GM19372 (cell line): Measurements from ENCODE around the gene USP31.
A peak's percentile ranks its signal among the peaks of the same experiment; 100 is the strongest.

Source experiments
- ATAC-seq: cut with Tn5 transposase; IDR thresholded peaks from one replicate; pipeline ENCODE4 v1.9.1; 2021; ENCODE audit warnings: mild to moderate bottlenecking, low read depth, moderate library complexity; ENCODE audit not compliant: unreplicated experiment

USP31 gene

DNA sequence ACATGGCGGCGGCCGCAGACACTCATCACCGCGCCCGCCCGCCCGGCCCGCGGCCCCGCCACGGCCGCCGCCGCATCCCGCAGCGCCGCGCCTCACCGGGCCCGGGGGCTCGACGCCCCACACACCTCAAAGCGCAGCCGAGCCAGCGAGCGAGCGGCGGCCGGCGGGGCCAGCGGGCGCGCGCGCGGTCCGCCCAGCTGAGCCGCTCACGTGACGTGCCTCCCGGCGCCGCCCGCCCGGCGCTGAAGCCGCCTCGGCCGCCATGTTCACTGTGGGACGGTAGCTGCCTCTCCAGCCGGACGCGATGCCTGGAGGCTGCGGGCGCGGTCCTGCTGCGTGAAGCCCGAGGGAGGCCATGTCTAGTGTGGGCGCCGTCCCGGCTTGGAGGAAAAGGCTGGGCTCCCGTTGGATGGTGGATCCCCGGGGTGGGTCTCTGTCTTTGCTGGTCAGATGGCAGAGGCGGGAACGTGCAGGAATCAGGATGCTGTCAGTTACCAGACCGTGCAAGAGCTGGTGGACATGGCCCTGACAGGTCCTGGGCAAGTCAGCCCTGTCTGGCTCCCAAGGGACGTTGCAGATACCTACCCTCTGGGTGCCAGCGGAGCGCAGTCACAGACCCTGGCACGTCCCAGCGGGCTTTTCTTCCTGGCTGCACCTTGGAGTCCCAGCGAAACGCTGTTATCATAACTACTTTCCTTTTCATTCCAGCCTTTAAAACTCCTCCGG, at the start of gene USP31:
Gene USP31, minus strand, starts transcription at position 186 of the 726 bp plus-strand sequence. Its CDS starts 182 bp downstream, at position 4.
- ATAC-seq: peak; percentile 92

DNA sequence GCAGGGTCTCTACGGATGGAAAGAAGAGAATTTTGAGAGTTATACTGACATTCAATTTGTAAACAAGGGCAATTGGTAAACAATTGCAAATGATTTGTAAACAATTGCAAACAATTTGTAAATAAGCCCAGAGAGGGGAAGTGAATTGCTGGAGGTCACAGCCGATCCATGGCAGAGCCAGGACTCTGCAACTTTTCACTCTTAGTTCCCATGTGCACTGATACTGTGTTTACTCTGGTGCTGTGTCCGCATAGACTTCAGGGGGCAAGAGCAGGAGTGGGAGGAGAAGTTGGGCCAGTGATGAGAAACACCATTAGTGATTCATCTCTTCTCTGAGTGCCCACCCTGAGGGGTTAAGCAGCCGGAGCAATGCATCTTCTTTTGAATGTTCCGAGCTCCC, 47.3 kb upstream of the USP31 start:
- no peak for ATAC-seq

DNA sequence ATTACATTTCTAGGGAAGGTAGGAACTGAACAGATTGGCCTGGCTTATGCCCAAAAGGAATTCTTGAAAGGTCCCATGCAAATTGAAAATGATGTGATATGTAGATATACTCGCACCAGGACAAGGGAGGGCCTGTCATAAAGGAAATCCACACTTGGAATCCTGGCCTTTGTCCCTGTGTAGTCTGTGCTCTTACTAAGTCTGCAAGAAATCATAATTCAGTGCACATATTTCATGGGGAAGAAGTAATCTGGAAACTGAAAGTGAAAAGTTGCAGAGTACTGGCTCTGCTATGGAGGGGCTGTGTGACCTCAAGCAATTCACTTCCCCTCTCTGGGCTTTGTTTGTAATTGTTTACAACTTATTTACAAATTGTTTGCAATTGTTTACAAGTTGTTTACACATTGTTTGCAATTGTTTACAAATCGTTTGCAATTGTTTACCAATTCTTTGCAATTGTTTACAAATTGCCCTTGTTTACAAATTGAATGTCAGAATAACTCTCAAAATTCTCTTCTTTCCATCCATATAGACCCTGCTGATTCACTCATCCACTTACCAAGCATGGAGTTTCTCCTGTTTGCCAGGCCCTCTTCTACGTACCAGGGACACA, 46.2 kb upstream of the USP31 start:
- ATAC-seq: no peak

DNA sequence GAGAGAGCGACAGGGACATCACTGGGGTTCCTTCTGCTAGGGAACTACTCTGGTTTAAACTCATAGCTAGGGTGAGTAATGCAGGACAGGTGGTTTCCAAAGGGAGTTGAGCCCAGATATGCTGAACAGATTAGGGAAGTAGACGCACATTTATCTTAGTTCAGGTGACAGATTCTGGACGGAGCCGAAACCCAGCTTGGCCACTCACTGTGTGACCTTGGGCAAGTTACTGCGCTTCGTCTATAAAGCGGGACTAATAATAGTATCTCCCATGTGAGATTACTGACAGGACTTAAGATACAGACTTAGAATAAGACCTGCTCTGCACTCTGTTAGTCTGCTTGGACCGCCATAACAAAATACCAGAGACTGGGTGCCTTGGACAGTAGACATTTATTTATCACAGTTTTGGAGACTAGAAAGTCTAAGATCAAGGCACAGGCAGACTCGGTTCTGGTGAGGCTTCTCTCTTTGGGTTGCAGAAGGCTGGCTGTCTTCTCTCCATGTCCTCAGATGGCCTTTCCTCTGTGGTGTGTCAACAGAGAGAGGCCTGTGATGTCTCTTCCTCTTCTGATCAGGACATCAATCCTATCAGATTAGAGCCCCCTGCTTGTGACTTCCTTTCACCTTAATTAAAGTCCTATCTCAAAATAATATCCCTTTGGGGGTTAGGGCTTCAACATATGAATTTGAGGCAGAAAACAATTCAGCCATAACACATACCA, 45.4 kb upstream of the USP31 start:
- no peak for ATAC-seq

DNA sequence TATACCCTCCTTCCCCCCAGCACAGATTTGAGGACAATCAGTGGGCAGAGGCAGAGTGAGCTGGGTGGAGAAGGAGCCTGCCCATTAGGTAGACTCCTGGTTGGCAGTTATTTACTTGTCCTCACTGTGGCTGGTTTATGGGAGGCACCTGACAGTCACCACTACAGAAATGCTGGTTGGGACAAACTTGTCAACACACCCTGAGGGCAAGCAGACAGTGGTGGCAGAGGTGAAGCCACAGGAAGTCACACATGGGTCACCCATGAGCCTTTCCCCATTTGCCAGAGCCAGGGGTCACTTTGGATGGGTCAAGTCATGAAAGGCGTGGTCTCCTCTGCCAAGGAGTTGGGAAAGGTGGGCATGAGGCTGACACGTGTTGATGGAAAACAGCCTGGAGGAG, 39.7 kb upstream of the USP31 start:
- ATAC-seq: no peak

GRCh38 chr16:23187341-23187740, 38.1 kb upstream of the USP31 start:
- ATAC-seq: no peak

DNA sequence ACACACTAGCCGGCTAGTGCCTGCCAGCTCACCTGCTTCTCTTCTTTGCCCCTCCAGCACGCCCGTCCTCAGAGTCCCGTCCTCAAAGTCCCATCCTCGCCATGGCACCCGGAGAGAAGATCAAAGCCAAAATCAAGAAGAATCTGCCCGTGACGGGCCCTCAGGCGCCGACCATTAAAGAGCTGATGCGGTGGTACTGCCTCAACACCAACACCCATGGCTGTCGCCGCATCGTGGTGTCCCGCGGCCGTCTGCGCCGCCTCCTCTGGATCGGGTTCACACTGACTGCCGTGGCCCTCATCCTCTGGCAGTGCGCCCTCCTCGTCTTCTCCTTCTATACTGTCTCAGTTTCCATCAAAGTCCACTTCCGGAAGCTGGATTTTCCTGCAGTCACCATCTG, 36.9 kb upstream of the USP31 start:
- ATAC-seq: no peak

DNA sequence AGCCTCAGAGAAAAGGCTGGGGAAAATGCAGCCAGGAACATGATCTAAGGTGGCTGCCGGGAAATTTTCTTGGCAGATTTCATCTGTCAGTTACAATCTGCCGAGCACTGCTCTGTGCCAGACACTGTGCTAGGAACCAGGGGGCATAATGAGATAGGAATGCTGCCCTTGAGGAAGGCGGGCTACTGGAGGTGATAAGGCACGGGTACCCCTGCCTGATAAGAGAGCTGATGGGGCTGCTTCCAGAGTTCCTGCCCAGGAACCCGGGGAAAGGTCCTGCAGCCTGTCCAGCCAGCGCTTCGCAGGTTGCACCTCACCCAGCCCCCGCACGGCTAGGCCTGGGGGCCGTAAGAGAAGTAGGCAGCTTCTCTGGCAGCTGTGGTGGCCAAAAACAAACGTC, 36.4 kb upstream of the USP31 start:
- no peak for ATAC-seq

- ATAC-seq: no peak
These were observed 34.3 kb upstream of the USP31 start for GRCh38 chr16:23183543-23183862.

GRCh38 chr16:23182679-23183542, 33.7 kb upstream of the USP31 start, which contains the start of gene SCNN1G:
Gene SCNN1G, plus strand, starts transcription at chr16:23182745. Its CDS starts 3,527 bp downstream, at chr16:23186272.
- ATAC-seq: no peak

DNA sequence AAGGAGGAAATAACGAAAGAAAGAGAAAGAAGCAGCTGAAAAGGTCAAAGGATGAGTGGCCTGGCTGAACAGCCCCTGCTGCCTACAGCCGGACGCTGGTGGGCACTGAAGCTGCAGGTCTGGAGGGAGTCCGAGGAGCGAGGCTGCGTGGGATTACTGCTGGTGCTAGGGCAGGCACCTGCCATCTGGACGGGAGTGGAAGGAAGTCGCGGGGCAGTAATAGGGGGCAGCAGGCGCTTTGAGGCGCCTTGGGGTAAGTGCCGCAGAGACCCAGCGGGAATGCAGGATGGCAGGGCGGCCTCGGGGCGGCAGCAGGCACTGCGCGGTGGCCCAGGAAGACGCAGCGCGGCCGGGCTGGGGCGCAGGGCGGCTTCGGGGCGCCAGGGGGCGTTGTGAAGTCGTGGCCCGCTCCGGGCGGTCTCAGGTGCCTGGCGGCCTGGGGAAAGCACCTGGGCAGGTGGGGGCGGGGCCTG, 33.0 kb upstream of the USP31 start:
- ATAC-seq: peak; percentile 64

- no peak for ATAC-seq
These were observed 32.3 kb upstream of the USP31 start for GRCh38 chr16:23181506-23181905.

DNA sequence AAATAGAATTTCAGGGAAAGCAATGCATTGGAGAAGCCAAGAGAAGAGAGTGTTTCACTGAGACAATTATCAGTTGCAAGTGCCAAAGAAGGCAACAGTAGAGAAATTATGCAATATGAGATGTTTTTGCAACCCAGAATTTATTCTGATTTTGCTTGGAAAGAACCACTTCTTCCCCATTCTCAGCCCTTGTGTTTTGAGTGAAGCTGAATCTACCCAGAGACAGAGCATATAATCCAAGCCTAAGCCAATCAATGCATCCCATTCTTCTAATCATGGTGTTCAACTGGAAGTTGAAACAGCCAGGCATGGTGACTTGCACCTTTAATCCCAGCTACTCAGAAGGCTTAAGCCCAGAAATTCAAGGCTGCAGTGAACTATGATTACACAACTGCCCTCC, 26.4 kb upstream of the USP31 start:
- ATAC-seq: no peak

DNA sequence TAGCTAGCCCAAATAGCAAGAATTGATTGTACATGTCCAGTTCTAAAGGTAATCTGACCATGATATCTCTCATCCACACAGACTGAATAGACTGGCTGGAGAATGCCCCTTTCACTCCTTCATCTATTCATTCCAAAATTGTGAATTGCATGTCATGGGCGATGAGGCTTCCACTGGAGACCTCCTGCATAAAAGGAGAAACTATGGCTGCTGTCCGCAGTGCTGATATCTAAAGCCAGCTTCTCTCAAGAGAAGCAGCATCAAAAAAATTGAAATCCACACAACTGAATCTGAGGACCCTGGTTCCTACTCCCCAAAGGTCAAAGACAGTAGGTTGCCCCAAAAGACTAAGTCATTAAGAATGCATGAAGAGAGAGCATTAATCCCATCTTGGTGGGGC, 25.4 kb upstream of the USP31 start:
- no peak for ATAC-seq

DNA sequence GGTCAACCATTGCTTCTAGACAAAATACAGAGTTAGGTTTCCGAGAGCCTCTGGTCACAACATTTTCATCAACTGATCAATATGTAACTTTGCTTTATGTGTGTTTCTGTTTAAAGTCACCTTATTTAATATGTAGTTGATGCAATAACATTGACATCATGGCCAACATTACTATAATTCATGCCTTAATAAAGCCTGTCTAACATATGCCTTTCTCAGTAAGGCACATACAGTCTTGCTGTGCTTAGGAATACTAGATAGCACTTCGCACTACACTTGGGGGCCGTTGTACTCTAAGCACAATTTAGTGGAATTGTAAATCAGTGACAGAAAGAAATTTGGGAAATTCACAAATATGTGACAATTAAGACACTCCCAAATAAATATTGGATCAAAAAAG, 23.7 kb upstream of the USP31 start:
- no peak for ATAC-seq

DNA sequence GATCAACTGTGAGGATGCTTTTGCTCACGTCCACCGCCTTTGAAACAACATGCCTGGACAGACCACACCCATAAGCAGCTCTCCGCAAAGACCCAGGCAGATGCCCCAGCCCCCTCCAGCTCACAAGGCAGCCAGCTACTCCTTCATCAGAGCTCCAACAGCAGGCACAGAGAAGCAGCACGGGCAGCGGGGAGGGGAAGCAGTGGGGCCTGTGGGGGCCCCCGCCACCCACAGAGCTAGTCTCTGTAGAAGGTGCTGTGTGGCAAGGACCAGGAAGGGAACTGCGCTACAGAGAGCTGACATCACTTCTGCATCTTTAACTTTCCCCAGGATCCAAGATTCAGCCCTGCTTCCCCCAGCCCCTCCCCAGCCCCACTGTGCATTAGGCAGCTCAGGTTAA, 23.3 kb upstream of the USP31 start:
- ATAC-seq: no peak

DNA sequence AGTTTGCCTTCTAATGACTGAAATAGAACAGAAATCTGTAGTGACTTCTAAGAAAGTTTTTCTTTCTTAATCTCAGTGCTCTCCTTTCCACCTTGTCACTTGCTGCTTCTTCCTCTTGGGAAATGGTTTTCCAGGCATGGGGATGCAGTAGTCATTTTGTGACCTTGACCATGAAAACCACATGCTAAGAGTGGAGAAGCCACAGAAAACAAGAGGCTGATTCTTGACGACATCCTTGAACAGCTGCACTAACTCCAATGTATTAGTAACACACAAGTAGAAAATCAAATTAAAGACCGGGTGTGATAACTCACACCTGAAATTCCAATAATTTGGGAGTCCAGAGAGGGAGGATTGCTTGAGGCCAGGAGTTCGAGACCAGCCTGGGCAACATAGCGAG, 15.5 kb upstream of the USP31 start:
- ATAC-seq: no peak

- ATAC-seq: no peak
These were observed 14.7 kb upstream of the USP31 start for GRCh38 chr16:23163921-23164320.

GRCh38 chr16:23160574-23160973, 11.3 kb upstream of the USP31 start:
- ATAC-seq: no peak

DNA sequence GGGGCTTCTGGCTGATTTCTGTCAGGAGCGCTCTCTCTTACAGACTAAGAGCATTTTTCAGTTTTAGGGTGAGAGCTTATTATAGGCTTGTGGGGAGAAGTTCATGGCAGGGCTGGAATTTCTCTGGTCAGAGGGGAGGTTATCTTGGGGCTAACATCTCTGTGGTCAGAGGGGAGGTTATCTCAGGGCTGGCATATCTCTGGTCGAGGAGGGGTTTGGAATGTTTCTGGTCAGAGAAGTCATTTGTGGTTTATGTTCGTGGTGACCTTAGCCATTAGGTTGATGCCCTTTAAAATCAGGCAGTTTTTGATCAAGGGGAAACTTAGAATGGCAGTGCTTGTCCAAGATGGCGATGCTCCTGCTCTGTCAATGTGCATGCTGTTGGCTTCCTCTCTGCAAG, 10.8 kb upstream of the USP31 start:
- ATAC-seq: no peak

DNA sequence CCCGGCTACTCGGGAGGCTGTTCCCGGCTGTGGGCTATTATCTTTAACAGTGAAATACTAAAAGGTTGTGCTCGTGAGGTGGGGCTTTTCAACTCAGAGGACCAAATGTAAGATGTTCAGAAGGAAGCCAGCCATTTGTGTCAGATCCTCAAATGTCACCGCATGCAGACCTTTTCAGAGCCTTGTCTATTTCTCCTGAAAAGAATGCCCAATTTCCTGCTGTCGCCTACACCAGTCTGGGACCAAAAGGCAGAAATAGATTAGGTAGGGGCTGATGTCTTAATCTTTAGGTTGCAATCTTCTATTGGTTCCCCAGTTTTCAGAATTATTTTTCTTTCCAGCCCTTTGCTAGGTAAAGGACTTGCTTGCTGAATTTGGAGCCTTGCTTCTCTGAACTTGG, 8.9 kb upstream of the USP31 start:
- no peak for ATAC-seq
